Keratinocyte (primary cell): ENCODE measurements around the gene USH2A. TPM values are rescaled to one million over a fixed set of nuclear protein-coding genes. Genes with fewer than 3 reads are reported as not detected.

Experiments used
- DNase-seq: peaks from one replicate; pipeline ENCODE4 v3.0.0-alpha.2; 2011; ENCODE audit warnings: low read depth, missing footprints, low spot score
- FAIRE-seq: peaks from 2 replicates; lab custom pipeline; 2011; peaks lifted over from hg19 to GRCh38; lab: Jason Lieb, UNC
- H2AFZ ChIP-seq: 2 replicates; pipeline ENCODE4 v1.6.0; 2012; ENCODE audit warnings: low read length, control low read depth, inconsistent platforms; ENCODE audit not compliant: control insufficient read depth
- H3K27ac ChIP-seq: 2 replicates; pipeline ENCODE4 v1.5.1; 2011; ENCODE audit warnings: low read length; ENCODE audit not compliant: control insufficient read depth, insufficient read depth
- H3K27me3 ChIP-seq: 3 replicates; pipeline ENCODE4 v1.6.0; 2011; ENCODE audit warnings: low read length; ENCODE audit not compliant: control insufficient read depth, insufficient read depth; ENCODE audit errors: extremely low read depth
- H3K36me3 ChIP-seq, 2 experiments: 2 replicates in 1 of 2; 3 replicates in 1 of 2; pipeline ENCODE4 v1.5.1; 2011; ENCODE audit warnings: low read length in 2 of 2, mild to moderate bottlenecking in 1 of 2; ENCODE audit not compliant: control insufficient read depth in 2 of 2, insufficient read depth in 2 of 2; ENCODE audit errors: extremely low read depth in 1 of 2
- H3K4me1 ChIP-seq: 3 replicates; pipeline ENCODE4 v1.5.1; 2011; ENCODE audit warnings: low read length; ENCODE audit not compliant: control insufficient read depth, insufficient read depth; ENCODE audit errors: extremely low read depth
- H3K4me2 ChIP-seq: 3 replicates; pipeline ENCODE4 v1.6.0; 2011; ENCODE audit warnings: low read depth, low read length; ENCODE audit not compliant: control insufficient read depth, insufficient read depth; ENCODE audit errors: extremely low read depth
- H3K4me3 ChIP-seq, 3 experiments: fragments of 200-600 bp in 1 of 3; sonication (generic) in 1 of 3; 2 replicates in 2 of 3; 3 replicates in 1 of 3; pipeline ENCODE4 v1.5.1; 2011 to 2016; ENCODE audit warnings: low read length in 3 of 3, mild to moderate bottlenecking in 3 of 3, control low read depth in 2 of 3, inconsistent platforms in 1 of 3, low read depth in 1 of 3, mixed read lengths in 1 of 3, mixed run types in 1 of 3, moderate library complexity in 1 of 3; ENCODE audit not compliant: control insufficient read depth in 2 of 3, insufficient read depth in 2 of 3; ENCODE audit errors: extremely low read depth in 1 of 3
- H3K79me2 ChIP-seq: 2 replicates; pipeline ENCODE4 v1.6.0; 2012; ENCODE audit warnings: low read length; ENCODE audit not compliant: control insufficient read depth, insufficient read depth
- H3K9ac ChIP-seq: 3 replicates; pipeline ENCODE4 v1.6.0; 2011; ENCODE audit warnings: low read length; ENCODE audit not compliant: control insufficient read depth, insufficient read depth; ENCODE audit errors: extremely low read depth
- H3K9me1 ChIP-seq: 3 replicates; pipeline ENCODE4 v1.6.0; 2011; ENCODE audit warnings: low read length; ENCODE audit not compliant: control insufficient read depth, insufficient read depth; ENCODE audit errors: extremely low read depth
- H3K9me3 ChIP-seq: 2 replicates; pipeline ENCODE4 v1.5.1; 2012; ENCODE audit warnings: low read depth, low read length; ENCODE audit not compliant: control insufficient read depth
- H4K20me1 ChIP-seq: 3 replicates; pipeline ENCODE4 v1.6.0; 2011; ENCODE audit warnings: low read length; ENCODE audit not compliant: control insufficient read depth, insufficient read depth; ENCODE audit errors: extremely low read depth
- CTCF ChIP-seq, 3 experiments: IDR thresholded peaks in 1 of 3; conservative IDR thresholded peaks in 1 of 3; optimal IDR thresholded peaks in 1 of 3; 2 replicates in 2 of 3; 3 replicates in 1 of 3; pipeline versions ENCODE3 to v1.5.1; 2011; ENCODE audit warnings: low read length in 3 of 3, mild to moderate bottlenecking in 3 of 3, moderate library complexity in 2 of 3, control low read depth in 1 of 3, inconsistent platforms in 1 of 3; ENCODE audit not compliant: insufficient read depth in 2 of 3; ENCODE audit errors: extremely low read depth in 1 of 3
- EZH2 ChIP-seq: IDR thresholded peaks from one replicate; pipeline ENCODE4 v1.6.1; 2012; ENCODE audit warnings: inconsistent platforms, mild to moderate bottlenecking, low read length, moderate library complexity
- dilution Hi-C: fragments of 300-500 bp; cut with MboI; formaldehyde crosslinking; loops from one replicate; pipeline ENCODE4 v1.7.0; 2020; ENCODE audit warnings: low sequenced_read_pairs; ENCODE audit not compliant: extremely low pct_ligation_motif_present
- polyA plus RNA-seq, 5 experiments: library from polyadenylated mRNA; depleted of rRNA in 3 of 5; stranded (reverse) in 3 of 5; stranded (forward) in 1 of 5; unstranded in 1 of 5; fragments of >200 nt; gene quantifications; 1 replicate in 1 of 5; 2 replicates in 3 of 5; 3 replicates in 1 of 5; pipeline versions ENCODE4 v1.2.1 to v1.2.3, GENCODE V29; 2011 to 2012; ENCODE audit warnings: missing spikeins in 2 of 5, low read depth in 1 of 5, low replicate concordance in 1 of 5

USH2A gene
- polyA plus RNA-seq, 1 donor (not counting 4 experiments of a cell fraction or from before 2014, with no cell fraction given), result not detected

GRCh38 chr1:216140730-216141524 is 282.3 kb downstream of the USH2A start:
- Histone ChIP-seq H3K4me1 (no peaks in the 10 kb centered on the region), H3K9me1 (no peaks in the 10 kb centered on the region), H3K9ac (no peak overlapping the region), H3K9me3 (no peaks in the 10 kb centered on the region), H3K4me3 (no peak overlapping the region), H3K27ac (no peak overlapping the region), H3K36me3 (no peaks in the 10 kb centered on the region), H3K79me2 (no peaks in the 10 kb centered on the region), H2AFZ (no peak overlapping the region), H4K20me1 (no peaks in the 10 kb centered on the region), H3K27me3 (no peaks in the 10 kb centered on the region), H3K4me2 (no peak overlapping the region)
- DNase-seq, result no peak
- dilution Hi-C loops, result no loop called here
- no peak for FAIRE-seq
- no peak for TF ChIP-seq CTCF (optimal IDR thresholded peaks at IDR 0.05 in 1 of 3, IDR thresholded peaks at IDR 0.05 in 1 of 3, conservative IDR thresholded peaks at IDR 0.05 in 1 of 3; ENCODE audit: extremely low read depth in 1 of 3, insufficient read depth in 2 of 3, low read length in 3 of 3)
- TF ChIP-seq EZH2, result no peak

GRCh38 chr1:216124192-216124781 is 299.0 kb downstream of the USH2A start:
- FAIRE-seq (no peak), DNase-seq (no peak)
- Histone ChIP-seq H3K4me1 (no peaks in the 10 kb centered on the region), H2AFZ (no peak overlapping the region), H4K20me1 (no peaks in the 10 kb centered on the region), H3K9me3 (no peaks in the 10 kb centered on the region), H3K9me1 (no peaks in the 10 kb centered on the region), H3K79me2 (no peaks in the 10 kb centered on the region), H3K4me2 (no peak overlapping the region), H3K4me3 (no peak overlapping the region), H3K9ac (no peak overlapping the region), H3K27ac (no peak overlapping the region), H3K27me3 (no peaks in the 10 kb centered on the region), H3K36me3 (no peaks in the 10 kb centered on the region)
- dilution Hi-C loops, result no loop called here
- TF ChIP-seq EZH2 (no peak), CTCF (optimal IDR thresholded peaks at IDR 0.05 in 1 of 3, IDR thresholded peaks at IDR 0.05 in 1 of 3, conservative IDR thresholded peaks at IDR 0.05 in 1 of 3; ENCODE audit: extremely low read depth in 1 of 3, insufficient read depth in 2 of 3, low read length in 3 of 3) (no peak)
